ENCODE results near the gene AIMP1.

The AIMP1 gene

DNA sequence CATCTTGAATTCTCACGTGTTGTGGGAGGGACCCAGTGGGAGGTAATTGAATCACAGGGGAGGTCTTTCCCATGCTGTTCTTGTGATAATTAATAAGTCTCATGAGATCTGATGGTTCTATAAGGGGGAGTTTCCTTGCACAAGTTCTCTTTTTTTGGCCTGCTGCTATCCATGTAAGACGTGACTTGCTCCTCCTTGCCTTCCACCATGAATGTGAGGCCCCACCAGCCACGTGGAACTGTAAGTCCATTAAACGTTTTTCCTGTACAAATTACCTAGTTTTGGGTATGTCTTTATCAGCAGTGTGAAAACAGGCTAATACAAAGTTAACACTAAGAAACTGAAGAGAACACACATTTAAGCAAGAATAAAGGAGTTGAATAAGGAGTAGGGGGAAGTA is 16.4 kb upstream of the AIMP1 start:
- Histone ChIP-seq H3K27me3 (ENCODE audit: insufficient read depth, low read length) (no peaks in the 10 kb centered on the region), H2AFZ (ENCODE audit: low read depth, low read length) (no peak overlapping the region), H3K36me3 (ENCODE audit: insufficient read depth, low read length) (peaks cover 33% of the 10 kb centered on the region), H3K4me3 (ENCODE audit: low read length) (no peak overlapping the region), H3K4me1 (ENCODE audit: insufficient read depth, low read length) (peaks cover 1% of the 10 kb centered on the region), H3K9me3 (ENCODE audit: low read length) (no peaks in the 10 kb centered on the region)

DNA sequence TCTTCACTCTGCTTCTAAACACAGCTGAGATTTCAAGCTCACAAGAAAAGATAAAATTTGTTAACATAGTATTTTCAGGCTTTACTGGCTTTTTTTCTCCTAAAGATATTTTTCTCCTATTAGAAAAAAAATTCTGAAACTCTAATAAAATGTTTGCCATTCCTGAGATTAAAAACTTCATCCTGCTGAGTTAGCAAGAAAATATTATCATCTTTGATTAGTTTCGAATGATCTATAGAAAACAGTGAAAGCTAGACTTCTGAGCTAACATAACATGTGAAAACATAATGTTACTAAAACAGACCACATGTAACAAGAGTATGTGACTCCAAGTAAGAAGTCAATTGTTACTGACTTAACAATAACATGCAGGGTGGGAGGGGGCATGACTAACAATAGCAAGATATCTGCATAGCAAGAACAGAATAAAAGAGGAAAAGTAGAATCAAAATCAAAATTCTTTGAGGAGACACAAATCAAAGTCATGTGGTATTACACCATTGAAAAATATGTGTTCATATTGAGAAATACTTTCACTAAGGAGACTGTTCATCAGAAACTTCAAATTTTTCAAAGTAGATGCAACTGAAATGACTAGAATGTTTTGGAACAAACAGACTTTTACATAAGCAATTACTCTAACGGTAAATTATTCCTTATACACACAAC is 14.8 kb upstream of the AIMP1 start:
- no peaks in the 10 kb centered on the region for H3K27me3 ChIP-seq (ENCODE audit: insufficient read depth, low read length)
- no peaks in the 10 kb centered on the region for H3K9me3 ChIP-seq (ENCODE audit: low read length)
- H3K4me3 ChIP-seq (ENCODE audit: low read length): no peak overlapping the region
- H3K36me3 ChIP-seq (ENCODE audit: insufficient read depth, low read length): peaks cover 24% of the 10 kb centered on the region
- H2AFZ ChIP-seq (ENCODE audit: low read depth, low read length): no peak overlapping the region
- peaks cover 1% of the 10 kb centered on the region for H3K4me1 ChIP-seq (ENCODE audit: insufficient read depth, low read length)

GRCh38 chr4:106302062-106302438 is 14.3 kb upstream of the AIMP1 start:
- H3K27me3 ChIP-seq (ENCODE audit: insufficient read depth, low read length): no peaks in the 10 kb centered on the region
- peaks cover 1% of the 10 kb centered on the region for H3K4me1 ChIP-seq (ENCODE audit: insufficient read depth, low read length)
- no peak overlapping the region for H3K4me3 ChIP-seq (ENCODE audit: low read length)
- peaks cover 26% of the 10 kb centered on the region for H3K36me3 ChIP-seq (ENCODE audit: insufficient read depth, low read length)
- H2AFZ ChIP-seq (ENCODE audit: low read depth, low read length): no peak overlapping the region
- no peaks in the 10 kb centered on the region for H3K9me3 ChIP-seq (ENCODE audit: low read length)

GRCh38 chr4:106303548-106304281 is 12.6 kb upstream of the AIMP1 start:
- Histone ChIP-seq H2AFZ (ENCODE audit: low read depth, low read length) (no peak overlapping the region), H3K4me1 (ENCODE audit: insufficient read depth, low read length) (peaks cover 1% of the 10 kb centered on the region), H3K27me3 (ENCODE audit: insufficient read depth, low read length) (no peaks in the 10 kb centered on the region), H3K36me3 (ENCODE audit: insufficient read depth, low read length) (peaks cover 28% of the 10 kb centered on the region), H3K4me3 (ENCODE audit: low read length) (no peak overlapping the region), H3K9me3 (ENCODE audit: low read length) (no peaks in the 10 kb centered on the region)

GRCh38 chr4:106304632-106305031 is 11.7 kb upstream of the AIMP1 start:
- peaks cover 1% of the 10 kb centered on the region for H3K4me1 ChIP-seq (ENCODE audit: insufficient read depth, low read length)
- H3K27me3 ChIP-seq (ENCODE audit: insufficient read depth, low read length): no peaks in the 10 kb centered on the region
- H2AFZ ChIP-seq (ENCODE audit: low read depth, low read length): no peak overlapping the region
- peaks cover 24% of the 10 kb centered on the region for H3K36me3 ChIP-seq (ENCODE audit: insufficient read depth, low read length)
- no peak overlapping the region for H3K4me3 ChIP-seq (ENCODE audit: low read length)
- H3K9me3 ChIP-seq (ENCODE audit: low read length): no peaks in the 10 kb centered on the region

DNA sequence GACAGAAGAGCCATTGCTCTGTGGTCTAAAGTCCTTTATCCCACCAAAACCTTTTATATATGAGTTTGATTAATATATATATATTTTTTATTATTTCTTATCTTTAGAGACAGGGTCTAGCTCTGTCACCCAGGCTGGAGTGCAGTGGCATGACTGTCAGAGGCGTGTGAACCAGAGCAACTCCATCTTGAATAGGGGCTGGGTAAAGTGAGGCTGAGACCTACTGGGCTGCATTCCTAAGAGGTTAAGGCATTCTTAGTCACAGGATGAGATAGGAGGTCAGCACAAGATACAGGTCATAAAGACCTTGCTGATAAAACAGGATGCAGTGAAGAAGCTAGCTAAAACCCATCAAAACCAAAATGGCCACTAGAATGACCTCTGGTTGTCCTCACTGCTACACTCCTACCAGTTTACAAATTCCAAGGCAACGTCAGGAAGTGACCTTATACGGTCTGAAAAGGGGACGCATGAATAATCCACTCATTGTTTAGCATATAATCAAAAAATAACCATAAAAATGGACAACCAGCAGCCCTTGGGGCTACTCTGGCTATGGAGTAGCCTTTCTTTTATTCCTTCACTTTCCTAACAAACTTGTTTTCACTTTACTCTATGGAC is 10.8 kb upstream of the AIMP1 start:
- Histone ChIP-seq H3K4me1 (ENCODE audit: insufficient read depth, low read length) (peaks cover 1% of the 10 kb centered on the region), H3K27me3 (ENCODE audit: insufficient read depth, low read length) (no peaks in the 10 kb centered on the region), H3K9me3 (ENCODE audit: low read length) (no peaks in the 10 kb centered on the region), H2AFZ (ENCODE audit: low read depth, low read length) (no peak overlapping the region), H3K4me3 (ENCODE audit: low read length) (no peak overlapping the region), H3K36me3 (ENCODE audit: insufficient read depth, low read length) (peaks cover 18% of the 10 kb centered on the region)

DNA sequence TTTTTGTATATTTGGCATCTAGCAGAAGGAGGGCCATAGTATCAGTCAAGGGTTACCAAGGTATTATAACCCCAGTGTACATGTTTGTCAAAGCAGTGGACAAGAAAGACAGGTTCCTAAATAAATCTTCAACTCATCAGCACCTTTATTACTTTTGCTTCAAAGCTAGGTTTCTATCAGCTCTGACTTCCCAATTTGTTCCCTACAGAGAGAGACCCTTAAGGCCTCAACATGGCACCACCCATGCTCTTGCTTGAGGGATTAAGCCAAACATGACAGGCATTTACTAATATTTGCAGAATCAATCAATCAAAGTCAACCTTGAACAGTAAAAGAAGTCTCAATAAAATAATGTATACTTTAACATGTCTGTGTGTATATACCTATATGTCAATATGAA is 9.8 kb upstream of the AIMP1 start:
- H3K4me3 ChIP-seq (ENCODE audit: low read length): no peak overlapping the region
- peaks cover 1% of the 10 kb centered on the region for H3K4me1 ChIP-seq (ENCODE audit: insufficient read depth, low read length)
- no peaks in the 10 kb centered on the region for H3K9me3 ChIP-seq (ENCODE audit: low read length)
- peaks cover 17% of the 10 kb centered on the region for H3K36me3 ChIP-seq (ENCODE audit: insufficient read depth, low read length)
- no peak overlapping the region for H2AFZ ChIP-seq (ENCODE audit: low read depth, low read length)
- no peaks in the 10 kb centered on the region for H3K27me3 ChIP-seq (ENCODE audit: insufficient read depth, low read length)

DNA sequence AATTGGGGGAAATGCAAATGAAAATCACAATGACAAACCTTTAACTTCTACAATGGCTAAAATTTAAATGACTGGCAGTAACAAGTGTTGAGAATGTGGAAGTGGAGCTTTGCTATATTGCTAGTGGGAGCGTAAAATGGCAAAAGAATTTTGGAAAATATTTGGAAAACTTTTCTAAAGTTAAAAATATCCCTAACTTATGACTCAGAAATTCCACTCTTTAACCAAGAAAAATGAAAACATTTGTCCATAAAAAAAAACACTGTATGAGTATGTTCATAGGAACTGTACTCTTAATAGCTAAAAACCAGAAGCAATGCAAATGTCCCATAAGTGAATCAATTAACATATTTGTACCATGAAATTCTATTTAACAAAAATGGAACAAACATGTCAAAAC is 4.0 kb upstream of the AIMP1 start:
- Histone ChIP-seq H2AFZ (ENCODE audit: low read depth, low read length) (no peak overlapping the region), H3K4me3 (ENCODE audit: low read length) (no peak overlapping the region), H3K9me3 (ENCODE audit: low read length) (no peaks in the 10 kb centered on the region), H3K36me3 (ENCODE audit: insufficient read depth, low read length) (peaks cover 5% of the 10 kb centered on the region), H3K4me1 (ENCODE audit: insufficient read depth, low read length) (peaks cover 8% of the 10 kb centered on the region), H3K27me3 (ENCODE audit: insufficient read depth, low read length) (no peaks in the 10 kb centered on the region)

DNA sequence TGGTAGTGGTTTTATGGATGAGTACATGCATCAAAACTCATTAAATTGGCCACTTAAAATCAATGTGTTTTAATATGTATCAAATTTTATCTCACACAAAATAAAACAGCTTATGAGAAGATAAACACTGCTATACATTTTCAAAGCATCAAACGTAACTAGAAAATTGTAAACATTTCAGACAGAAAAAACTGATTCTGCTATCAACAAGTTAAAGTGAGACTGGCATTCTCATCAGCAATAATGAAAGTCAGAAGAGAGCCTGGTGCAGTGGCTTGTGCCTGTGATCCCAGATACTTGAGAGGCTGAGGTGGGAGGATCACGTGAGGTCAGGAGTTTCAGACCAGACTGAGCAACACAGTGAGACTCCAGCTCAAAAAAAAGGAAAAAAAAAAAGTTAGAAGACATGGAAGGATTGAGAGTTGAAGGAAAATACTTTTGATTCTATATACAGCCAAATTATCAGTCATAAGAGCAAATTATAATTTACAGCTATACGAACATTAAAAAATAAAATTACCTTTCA is 3.3 kb upstream of the AIMP1 start:
- peaks cover 15% of the 10 kb centered on the region for H3K4me1 ChIP-seq (ENCODE audit: insufficient read depth, low read length)

DNA sequence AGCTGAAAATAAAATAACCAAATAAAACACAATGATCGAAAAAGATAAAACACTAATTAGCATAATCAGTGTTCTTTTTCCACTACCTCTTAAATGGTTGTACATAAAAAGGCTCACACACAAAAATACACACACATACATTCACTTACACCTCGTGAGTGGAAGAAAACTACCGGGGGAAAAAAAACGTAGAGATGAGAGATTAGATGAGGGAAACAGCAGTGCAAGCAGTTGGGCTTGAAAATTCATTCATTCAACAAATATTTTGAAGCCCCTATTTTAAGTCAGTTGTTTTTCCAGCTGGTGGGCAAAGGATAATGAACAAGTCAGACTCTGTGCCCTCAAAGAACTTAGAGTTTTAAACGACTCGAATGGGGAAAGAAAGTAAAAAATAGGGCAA is 1.4 kb upstream of the AIMP1 start:
- H3K9me3 ChIP-seq (ENCODE audit: low read length): no peaks in the 10 kb centered on the region
- H3K4me3 ChIP-seq (ENCODE audit: low read length): peak overlapping the region; percentile 75
- H3K36me3 ChIP-seq (ENCODE audit: insufficient read depth, low read length): no peaks in the 10 kb centered on the region
- no peaks in the 10 kb centered on the region for H3K27me3 ChIP-seq (ENCODE audit: insufficient read depth, low read length)
- peaks cover 22% of the 10 kb centered on the region for H3K4me1 ChIP-seq (ENCODE audit: insufficient read depth, low read length)
- no peak overlapping the region for H2AFZ ChIP-seq (ENCODE audit: low read depth, low read length)

More for the DNA sequence above, 3.3 kb upstream of the AIMP1 start:
- no peaks in the 10 kb centered on the region for H3K9me3 ChIP-seq (ENCODE audit: low read length)
- H3K4me3 ChIP-seq (ENCODE audit: low read length): no peak overlapping the region
- H3K27me3 ChIP-seq (ENCODE audit: insufficient read depth, low read length): no peaks in the 10 kb centered on the region
- peaks cover 5% of the 10 kb centered on the region for H3K36me3 ChIP-seq (ENCODE audit: insufficient read depth, low read length)
- H2AFZ ChIP-seq (ENCODE audit: low read depth, low read length): no peak overlapping the region

- Histone ChIP-seq H3K4me3 (ENCODE audit: low read length) (peak overlapping the region; percentile 75), H3K27me3 (ENCODE audit: insufficient read depth, low read length) (no peaks in the 10 kb centered on the region), H3K4me1 (ENCODE audit: insufficient read depth, low read length) (peaks cover 22% of the 10 kb centered on the region), H3K9me3 (ENCODE audit: low read length) (no peaks in the 10 kb centered on the region), H3K36me3 (ENCODE audit: insufficient read depth, low read length) (no peaks in the 10 kb centered on the region), H2AFZ (ENCODE audit: low read depth, low read length) (peak overlapping the region; percentile 81)
Measured at GRCh38 chr4:106315476-106315967, 828 bp upstream of the AIMP1 start.

DNA sequence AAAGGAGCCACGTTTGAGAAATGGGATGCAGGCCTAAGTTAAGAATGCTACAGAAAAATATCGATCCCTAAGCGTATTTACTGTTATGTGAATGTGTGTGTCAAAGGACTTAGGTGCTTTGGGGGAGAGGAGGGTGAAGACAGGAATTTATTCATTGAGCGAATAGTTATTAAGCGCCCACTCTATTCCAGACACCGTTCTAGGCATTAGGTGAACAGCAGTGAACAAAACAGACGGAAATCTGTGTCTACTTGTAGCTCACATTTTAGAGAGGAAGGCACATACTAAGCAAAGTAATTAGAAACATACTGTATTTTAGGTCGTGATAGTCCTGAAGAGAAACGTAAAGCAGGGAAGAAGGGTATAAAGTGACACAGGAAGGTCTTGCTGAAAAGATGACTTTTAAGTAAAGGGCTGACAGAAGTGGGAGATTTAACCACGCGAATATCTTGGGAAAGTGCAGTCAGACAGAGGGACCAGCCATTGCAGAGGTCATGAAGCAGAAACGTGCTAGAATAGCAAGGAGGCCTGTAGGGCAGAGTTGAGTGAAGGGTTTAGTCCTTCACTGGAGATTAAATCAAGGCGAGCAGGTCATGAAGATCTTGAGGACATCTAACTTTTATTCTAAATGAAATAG is 541 bp downstream of the AIMP1 start:
- Histone ChIP-seq H3K4me1 (ENCODE audit: insufficient read depth, low read length) (peaks cover 22% of the 10 kb centered on the region), H2AFZ (ENCODE audit: low read depth, low read length) (peak overlapping the region; percentile 81), H3K36me3 (ENCODE audit: insufficient read depth, low read length) (no peaks in the 10 kb centered on the region), H3K27me3 (ENCODE audit: insufficient read depth, low read length) (no peaks in the 10 kb centered on the region), H3K4me3 (ENCODE audit: low read length) (peak overlapping the region; percentile 75), H3K9me3 (ENCODE audit: low read length) (peaks cover 2% of the 10 kb centered on the region)

DNA sequence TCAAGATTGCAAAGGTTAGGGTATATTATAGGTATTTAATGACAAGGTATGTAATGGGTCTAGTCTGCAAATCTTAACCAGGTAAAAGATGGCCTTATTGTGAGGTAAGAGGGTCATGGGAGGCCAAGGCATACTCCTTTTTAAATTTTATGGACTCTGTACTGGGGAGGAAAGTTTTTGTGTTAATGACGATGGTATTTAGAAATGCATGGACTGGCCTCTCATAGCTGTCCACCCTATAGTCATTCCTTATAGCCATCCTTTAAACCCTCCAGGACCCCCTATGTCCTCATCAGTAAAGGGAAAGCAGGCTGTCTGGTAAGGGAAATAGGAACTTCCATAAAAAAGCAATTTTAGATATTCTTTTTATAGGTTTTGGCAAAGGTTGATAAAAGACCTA is 1.5 kb downstream of the AIMP1 start:
- Histone ChIP-seq H2AFZ (ENCODE audit: low read depth, low read length) (peak overlapping the region; percentile 81), H3K27me3 (ENCODE audit: insufficient read depth, low read length) (no peaks in the 10 kb centered on the region), H3K9me3 (ENCODE audit: low read length) (peaks cover 2% of the 10 kb centered on the region), H3K4me3 (ENCODE audit: low read length) (peak overlapping the region; percentile 75), H3K36me3 (ENCODE audit: insufficient read depth, low read length) (no peaks in the 10 kb centered on the region), H3K4me1 (ENCODE audit: insufficient read depth, low read length) (peaks cover 22% of the 10 kb centered on the region)
